ENCODE measurements around the gene VDAC2. TPM values are rescaled to one million over a fixed set of nuclear protein-coding genes. Genes with fewer than 3 reads are reported as not detected.

Gene VDAC2, protein sequence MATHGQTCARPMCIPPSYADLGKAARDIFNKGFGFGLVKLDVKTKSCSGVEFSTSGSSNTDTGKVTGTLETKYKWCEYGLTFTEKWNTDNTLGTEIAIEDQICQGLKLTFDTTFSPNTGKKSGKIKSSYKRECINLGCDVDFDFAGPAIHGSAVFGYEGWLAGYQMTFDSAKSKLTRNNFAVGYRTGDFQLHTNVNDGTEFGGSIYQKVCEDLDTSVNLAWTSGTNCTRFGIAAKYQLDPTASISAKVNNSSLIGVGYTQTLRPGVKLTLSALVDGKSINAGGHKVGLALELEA
- total RNA-seq = 100 to 1,000 TPM; 219 to 319 (median 285) TPM

- 1% methylated on average over 20 of the region's 80 CpGs; no CpG with 5 or more reads in 1 of the 2 donors for WGBS, 2 donors
- H3K27ac ChIP-seq = peak within 1 kb of the TSS; percentile 97 to 100 (median 98)
- peak within 1 kb of the TSS; percentile 86 to 96 (median 95) for H3K4me3 ChIP-seq
- H3K36me3 ChIP-seq = peaks cover 5 to 36% (median 12%) of the 10 kb centered on the region in 3 donors
- H3K9me3 ChIP-seq = no peaks in the 10 kb centered on the region
- intact Hi-C loops (cut with DNase I) = no loop called here
- peaks cover 16 to 88% (median 71%) of the 10 kb centered on the region in 3 donors for H3K4me1 ChIP-seq
- H3K27me3 ChIP-seq = no peaks in the 10 kb centered on the region
- DNase-seq = peak; percentile 89
- TF ChIP-seq CTCF (IDR thresholded peaks at IDR 0.05) (peak in 1 of 6 experiments; percentile 4), POLR2A (IDR thresholded peaks at IDR 0.05) (peak in 3 of 4 donors; percentile 68 to 97 (median 95))
Observed at GRCh38 chr10:75210282-75211006, at the start of gene VDAC2. Gene VDAC2, plus strand, starts transcription at chr10:75210796. Its CDS starts 363 bp downstream, at chr10:75211159.

DNA sequence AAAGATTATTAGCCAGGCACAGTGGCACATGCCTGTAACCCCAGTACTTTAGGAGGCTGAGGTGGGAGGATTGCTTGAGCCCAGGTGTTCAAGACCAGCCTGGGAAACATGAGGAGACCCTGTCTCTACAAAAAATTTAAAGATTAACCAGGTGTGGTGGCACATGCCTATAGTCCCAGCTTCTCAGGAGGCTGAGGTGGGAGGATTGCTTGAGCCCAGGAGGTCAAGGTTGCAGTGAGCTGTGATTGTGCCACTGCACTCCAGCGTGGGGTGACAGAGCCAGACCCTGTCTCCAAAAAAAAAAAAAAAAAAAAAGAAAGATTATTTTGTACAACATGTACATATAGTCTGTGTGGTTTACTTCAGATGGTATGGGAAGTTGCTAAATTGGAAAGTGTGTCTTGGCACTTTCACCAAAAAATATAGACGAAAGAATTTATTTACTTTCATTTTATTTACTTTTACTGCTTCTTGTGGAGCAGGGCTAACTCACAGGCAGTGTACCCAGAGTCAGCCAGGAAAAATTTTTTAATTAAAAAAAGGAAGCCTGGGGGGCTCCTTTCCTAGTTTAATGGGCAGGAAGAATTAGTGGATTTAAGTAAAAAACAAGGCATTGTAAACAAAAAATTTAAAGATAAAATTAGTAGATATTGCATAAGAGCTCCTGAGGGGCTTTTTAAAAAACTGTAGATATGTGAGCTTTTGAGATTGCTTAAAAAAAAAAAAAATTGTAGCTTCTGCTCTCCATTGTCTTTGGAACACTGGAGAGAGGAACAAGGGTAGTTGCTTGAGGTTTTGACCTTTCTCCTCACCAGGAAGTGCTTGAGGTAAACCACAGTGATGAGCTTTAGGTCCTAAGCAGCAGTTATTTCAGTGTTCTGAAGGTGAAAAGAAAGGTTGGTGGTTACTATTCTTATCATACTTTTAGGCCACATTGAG, 44.6 kb upstream of the VDAC2 start:
- H3K27ac ChIP-seq = no peak overlapping the region
- H3K36me3 ChIP-seq = peaks cover 0 to 88% (median 14%) of the 10 kb centered on the region in 3 donors
- no peaks in the 10 kb centered on the region for H3K9me3 ChIP-seq
- H3K4me1 ChIP-seq = peaks cover 0 to 7% (median 5%) of the 10 kb centered on the region in 3 donors
- intact Hi-C loops (cut with DNase I) = no loop called here
- no peak for DNase-seq
- no peak overlapping the region for H3K4me3 ChIP-seq
- TF ChIP-seq POLR2A (IDR thresholded peaks at IDR 0.05) (no peak), CTCF (IDR thresholded peaks at IDR 0.05) (no peak)
- 50 to 61% methylated on average over 2 of the region's 2 CpGs for WGBS, 2 donors
- no peaks in the 10 kb centered on the region for H3K27me3 ChIP-seq

- TF ChIP-seq CTCF (IDR thresholded peaks at IDR 0.05) (no peak), POLR2A (IDR thresholded peaks at IDR 0.05) (no peak)
- DNase-seq = no peak
- peaks cover 0 to 7% (median 5%) of the 10 kb centered on the region in 3 donors for H3K4me1 ChIP-seq
- no peaks in the 10 kb centered on the region for H3K27me3 ChIP-seq
- H3K4me3 ChIP-seq = no peak overlapping the region
- intact Hi-C loops (cut with DNase I) = no loop called here
- no peaks in the 10 kb centered on the region for H3K9me3 ChIP-seq
- WGBS, 2 donors = 56 to 71% methylated on average over 1 of the region's 1 CpG
- peaks cover 0 to 88% (median 14%) of the 10 kb centered on the region in 3 donors for H3K36me3 ChIP-seq
- H3K27ac ChIP-seq = no peak overlapping the region
Observed at GRCh38 chr10:75166623-75166972, 44.0 kb upstream of the VDAC2 start.

DNA sequence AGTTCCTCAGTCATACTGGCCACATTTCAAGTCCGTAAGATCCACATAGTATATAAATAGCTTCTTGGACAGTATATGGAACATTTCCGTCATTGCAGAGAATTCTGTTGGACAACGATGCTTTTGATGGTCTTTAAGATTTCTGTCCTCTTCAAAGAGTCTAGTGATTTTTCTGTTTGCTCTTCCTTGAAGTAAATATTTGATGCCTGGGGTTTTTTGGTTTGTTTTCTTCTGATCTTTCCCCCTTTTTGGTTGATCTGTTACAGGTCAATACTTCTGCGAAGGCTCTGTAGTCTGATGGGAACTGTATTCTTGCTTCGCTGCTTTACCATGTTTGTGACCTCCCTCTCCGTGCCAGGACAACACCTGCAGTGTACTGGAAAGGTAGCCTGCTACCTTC, 42.3 kb upstream of the VDAC2 start:
- 66 to 69% methylated on average over 5 to 6 of the region's 6 CpGs for WGBS, 2 donors
- intact Hi-C loops (cut with DNase I) = no loop called here
- no peak for DNase-seq
- Histone ChIP-seq H3K4me1 (peaks cover 0 to 7% (median 5%) of the 10 kb centered on the region in 3 donors), H3K27ac (no peak overlapping the region), H3K9me3 (no peaks in the 10 kb centered on the region), H3K4me3 (no peak overlapping the region), H3K27me3 (no peaks in the 10 kb centered on the region), H3K36me3 (peaks cover 4 to 96% (median 14%) of the 10 kb centered on the region in 3 donors)
- no peak for TF ChIP-seq CTCF (IDR thresholded peaks at IDR 0.05)
- no peak for TF ChIP-seq POLR2A (IDR thresholded peaks at IDR 0.05)

All from esophagus squamous epithelium (tissue), 5 donors.